HL-60 (cell line): ENCODE data around the gene DHX38.
A peak's percentile ranks its signal among the peaks of the same experiment; 100 is the strongest.
"Not testable (repeated sequence)": the region's sequence is repeated elsewhere in the genome, so short reads cannot be mapped to it uniquely, and the experiment has no call there.

Experiments
- DNase-seq, 2 experiments: peaks; one replicate each; pipeline ENCODE4 v3.0.0-alpha.2; 2010 to 2020; ENCODE audit warnings: low read depth in 1 of 2, low spot score in 1 of 2
- H3K27ac ChIP-seq: fragments of 250-450 bp; sonication (Bioruptor Pico); replicated peaks from 2 replicates; pipeline ENCODE4 v1.5.1; 2020; ENCODE audit warnings: mild to moderate bottlenecking, moderate library complexity
- H3K27me3 ChIP-seq: fragments of 250-450 bp; sonication (Bioruptor Pico); 2 replicates; pipeline ENCODE4 v1.5.1; 2021; ENCODE audit warnings: mild to moderate bottlenecking, moderate library complexity; ENCODE audit not compliant: insufficient read depth, poor library complexity, severe bottlenecking
- H3K4me3 ChIP-seq: replicated peaks from 2 replicates; pipeline ENCODE4 v1.5.1; 2011; ENCODE audit warnings: mild to moderate bottlenecking, control low read depth, low read length; ENCODE audit not compliant: insufficient read depth
- CTCF ChIP-seq: IDR thresholded peaks from one replicate; pipeline ENCODE4 v1.5.1; 2011; ENCODE audit warnings: low read length, control low read depth, inconsistent platforms; ENCODE audit not compliant: insufficient read depth
- GABPA ChIP-seq: IDR thresholded peaks from 2 replicates; pipeline ENCODE4 v1.6.1; 2012; ENCODE audit warnings: low read depth
- POLR2AphosphoS5 ChIP-seq: IDR thresholded peaks from 2 replicates; pipeline ENCODE4 v1.6.1; 2012; ENCODE audit warnings: low read depth
- REST ChIP-seq: IDR thresholded peaks from 2 replicates; pipeline ENCODE4 v1.6.1; 2012; ENCODE audit warnings: low read depth; ENCODE audit not compliant: insufficient replicate concordance
- SPI1 ChIP-seq: IDR thresholded peaks from 2 replicates; pipeline ENCODE4 v1.6.1; 2012; ENCODE audit warnings: low read depth, mild to moderate bottlenecking, borderline replicate concordance

Gene DHX38

GRCh38 chr16:72055911-72056310, 37.7 kb upstream of the DHX38 start:
- no peak overlapping the region for H3K27ac ChIP-seq
- peak overlapping the region; percentile 12 for H3K4me3 ChIP-seq
- no peaks in the 10 kb centered on the region for H3K27me3 ChIP-seq
- no peak for DNase-seq
- TF ChIP-seq GABPA (no peak), SPI1 (no peak), POLR2AphosphoS5 (no peak), REST (no peak), CTCF (no peak)

GRCh38 chr16:72057313-72057712, 36.3 kb upstream of the DHX38 start:
- H3K4me3 ChIP-seq, DNase-seq, H3K27ac ChIP-seq, H3K27me3 ChIP-seq: not testable (repeated sequence)

GRCh38 chr16:72059060-72059459, 34.6 kb upstream of the DHX38 start:
- not testable (repeated sequence) for H3K4me3 ChIP-seq, H3K27ac ChIP-seq, DNase-seq, H3K27me3 ChIP-seq

GRCh38 chr16:72060405-72060804, 33.2 kb upstream of the DHX38 start:
- DNase-seq, result no peak
- Histone ChIP-seq H3K4me3 (no peak overlapping the region), H3K27ac (no peak overlapping the region), H3K27me3 (no peaks in the 10 kb centered on the region)
- TF ChIP-seq POLR2AphosphoS5 (no peak), GABPA (no peak), SPI1 (no peak), CTCF (no peak), REST (no peak)

GRCh38 chr16:72061564-72061963, 32.1 kb upstream of the DHX38 start:
- H3K27me3 ChIP-seq, result no peaks in the 10 kb centered on the region
- no peak overlapping the region for H3K4me3 ChIP-seq
- TF ChIP-seq GABPA, result no peak
- TF ChIP-seq POLR2AphosphoS5, result no peak
- TF ChIP-seq SPI1, result no peak
- no peak for TF ChIP-seq CTCF
- no peak for TF ChIP-seq REST
- no peak overlapping the region for H3K27ac ChIP-seq
- DNase-seq, result no peak
